PC-9 (cell line): ENCODE data around the gene SLC66A2.

ENCODE experiments used
- EZH2 ChIP-seq: fragments of 200-600 bp; sonication (generic); IDR thresholded peaks from 2 replicates; pipeline ENCODE4 v1.8.0; 2017; ENCODE audit warnings: antibody characterized with exemption, low read depth
- TF ChIP-seq, protein P1 (sequence below): fragments of 200-600 bp; sonication (generic); conservative IDR thresholded peaks from 2 replicates; pipeline ENCODE4 v1.6.1; 2017; ENCODE audit warnings: mixed run types, antibody characterized with exemption, mild to moderate bottlenecking, moderate library complexity

DNA sequence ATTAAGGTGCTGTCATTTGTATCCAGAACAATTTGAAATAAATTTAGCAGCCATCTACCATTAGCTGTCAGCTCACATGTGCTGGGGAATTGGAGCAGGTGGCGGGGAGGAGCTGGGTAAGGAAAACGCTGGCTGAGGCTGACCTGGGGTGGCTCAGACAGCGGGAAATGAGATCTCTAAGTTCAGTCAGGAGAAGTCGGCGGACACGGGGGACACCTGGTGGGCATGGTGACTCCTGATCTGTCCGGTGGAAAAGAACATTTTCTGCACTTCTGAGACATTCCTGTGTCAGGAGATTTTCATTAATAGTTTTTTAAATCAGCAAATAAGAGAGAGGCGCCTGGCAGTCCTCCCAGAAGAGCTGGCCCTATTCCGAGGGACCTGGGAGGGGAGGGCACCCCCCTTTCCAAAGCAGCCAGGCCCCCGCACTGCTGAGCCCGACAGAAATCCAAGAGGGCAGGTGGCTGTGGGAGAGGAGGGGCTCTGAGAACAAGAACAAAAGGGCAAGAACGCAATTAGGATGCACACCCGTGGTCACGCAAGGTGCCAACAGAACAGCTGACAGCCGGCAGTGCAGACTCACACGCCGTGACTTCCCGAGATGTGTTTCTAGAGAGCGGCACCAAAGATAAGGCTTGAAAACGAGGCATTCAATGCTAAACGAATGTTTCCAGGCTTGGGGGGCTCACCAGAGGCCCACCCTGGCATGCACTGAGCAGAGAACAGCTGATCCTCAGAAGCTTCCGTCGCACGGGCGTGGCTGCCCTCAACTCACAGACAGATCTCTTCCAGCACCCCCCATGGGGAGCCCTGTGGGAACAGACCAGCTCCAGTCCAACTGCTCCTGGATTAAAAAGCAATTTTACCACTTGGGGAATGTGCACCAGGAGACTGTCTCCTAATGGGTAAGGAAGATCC is 26.4 kb downstream of the SLC66A2 start:
- TF ChIP-seq EZH2 = no peak
- TF ChIP-seq, protein P1, sequence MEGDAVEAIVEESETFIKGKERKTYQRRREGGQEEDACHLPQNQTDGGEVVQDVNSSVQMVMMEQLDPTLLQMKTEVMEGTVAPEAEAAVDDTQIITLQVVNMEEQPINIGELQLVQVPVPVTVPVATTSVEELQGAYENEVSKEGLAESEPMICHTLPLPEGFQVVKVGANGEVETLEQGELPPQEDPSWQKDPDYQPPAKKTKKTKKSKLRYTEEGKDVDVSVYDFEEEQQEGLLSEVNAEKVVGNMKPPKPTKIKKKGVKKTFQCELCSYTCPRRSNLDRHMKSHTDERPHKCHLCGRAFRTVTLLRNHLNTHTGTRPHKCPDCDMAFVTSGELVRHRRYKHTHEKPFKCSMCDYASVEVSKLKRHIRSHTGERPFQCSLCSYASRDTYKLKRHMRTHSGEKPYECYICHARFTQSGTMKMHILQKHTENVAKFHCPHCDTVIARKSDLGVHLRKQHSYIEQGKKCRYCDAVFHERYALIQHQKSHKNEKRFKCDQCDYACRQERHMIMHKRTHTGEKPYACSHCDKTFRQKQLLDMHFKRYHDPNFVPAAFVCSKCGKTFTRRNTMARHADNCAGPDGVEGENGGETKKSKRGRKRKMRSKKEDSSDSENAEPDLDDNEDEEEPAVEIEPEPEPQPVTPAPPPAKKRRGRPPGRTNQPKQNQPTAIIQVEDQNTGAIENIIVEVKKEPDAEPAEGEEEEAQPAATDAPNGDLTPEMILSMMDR = no peak
